Endothelial cell of umbilical vein (primary cell): Measurements from ENCODE around the gene NDUFAF2. TPM values are rescaled to one million over a fixed set of nuclear protein-coding genes. Genes with fewer than 3 reads are reported as not detected.

ENCODE experiments used
- BruUV-seq: library from RNA; stranded (reverse); fragments of 400-500 nt; replicated peaks from 2 replicates; lab custom pipeline; 2021; lab: Mats Ljungman, UMichigan
- CTCF ChIA-PET: fragments of 300-600, 350-600 bp; sonication (Branson Sonifier 250); formaldehyde crosslinking; loops from one replicate; lab custom pipeline; 2021; ENCODE audit warnings: antibody characterized with exemption, inconsistent platforms; lab: Charles Lee
- POLR2A ChIA-PET: fragments of 300-600, 350-600 bp; sonication (Branson Sonifier 250); formaldehyde crosslinking; loops from one replicate; lab custom pipeline; 2021; ENCODE audit warnings: antibody characterized with exemption, inconsistent platforms; lab: Charles Lee
- DNase-seq: peaks from one replicate; pipeline ENCODE4 v3.0.0-alpha.2; 2011; ENCODE audit warnings: low read depth, low spot score
- FAIRE-seq: peaks from 2 replicates; lab custom pipeline; 2011; peaks lifted over from hg19 to GRCh38; lab: Jason Lieb, UNC
- H2AFZ ChIP-seq: 2 replicates; pipeline ENCODE4 v1.6.0; 2012; ENCODE audit warnings: low read depth, low read length, control low read depth, inconsistent platforms
- H3K27ac ChIP-seq: 2 replicates; pipeline ENCODE4 v1.5.1; 2011; ENCODE audit warnings: low read depth, mild to moderate bottlenecking, control low read depth, low read length, moderate library complexity; ENCODE audit not compliant: insufficient read depth
- H3K27me3 ChIP-seq, 2 experiments: 2 replicates each; pipeline versions ENCODE4 v1.6.0 to v1.6.1; 2011; ENCODE audit warnings: low read length in 2 of 2, mixed read lengths in 1 of 2; ENCODE audit not compliant: control insufficient read depth in 2 of 2, insufficient read depth in 2 of 2
- H3K36me3 ChIP-seq, 2 experiments: 2 replicates in 1 of 2; 3 replicates in 1 of 2; pipeline ENCODE4 v1.5.1; 2011; ENCODE audit warnings: low read length in 2 of 2, mild to moderate bottlenecking in 1 of 2, moderate library complexity in 1 of 2; ENCODE audit not compliant: control insufficient read depth in 2 of 2, insufficient read depth in 2 of 2; ENCODE audit errors: extremely low read depth in 1 of 2
- H3K4me1 ChIP-seq: 3 replicates; pipeline ENCODE4 v1.5.1; 2011; ENCODE audit warnings: mild to moderate bottlenecking, low read length; ENCODE audit not compliant: control insufficient read depth, insufficient read depth; ENCODE audit errors: extremely low read depth
- H3K4me2 ChIP-seq: 2 replicates; pipeline ENCODE4 v1.6.1; 2011; ENCODE audit warnings: low read length, control low read depth, mixed read lengths; ENCODE audit not compliant: insufficient read depth
- H3K4me3 ChIP-seq, 3 experiments: fragments of 200-600 bp in 1 of 3; sonication (generic), shearing (Covaris generic) in 1 of 3; replicated peaks in 1 of 3; 2 replicates each; pipeline ENCODE4 v1.5.1; 2011 to 2016; ENCODE audit warnings: control low read depth in 3 of 3, low read length in 3 of 3, mild to moderate bottlenecking in 2 of 3, inconsistent platforms in 1 of 3, low read depth in 1 of 3, moderate library complexity in 1 of 3; ENCODE audit not compliant: insufficient read depth in 1 of 3
- H3K79me2 ChIP-seq: 2 replicates; pipeline ENCODE4 v1.6.0; 2012; ENCODE audit warnings: low read length, inconsistent platforms; ENCODE audit not compliant: control insufficient read depth, insufficient read depth
- H3K9ac ChIP-seq: replicated peaks from 2 replicates; pipeline ENCODE3; 2011; ENCODE audit warnings: low read length, control low read depth; ENCODE audit not compliant: insufficient read depth; ENCODE audit errors: extremely low read depth
- H3K9me1 ChIP-seq: replicated peaks from 3 replicates; pipeline ENCODE4 v1.6.0; 2011; ENCODE audit warnings: mild to moderate bottlenecking, low read length; ENCODE audit not compliant: control insufficient read depth, insufficient read depth; ENCODE audit errors: extremely low read depth
- H3K9me3 ChIP-seq: replicated peaks from 2 replicates; pipeline ENCODE4 v1.5.1; 2012; ENCODE audit warnings: low read length, inconsistent platforms; ENCODE audit not compliant: control insufficient read depth, insufficient read depth
- H4K20me1 ChIP-seq: replicated peaks from 2 replicates; pipeline ENCODE3; 2011; ENCODE audit warnings: mild to moderate bottlenecking, low read length; ENCODE audit not compliant: control insufficient read depth, insufficient read depth; ENCODE audit errors: extremely low read depth
- CTCF ChIP-seq, 2 donors: IDR thresholded peaks; 1 replicate in 1 of 2; 2 replicates in 1 of 2; pipeline ENCODE4 v1.5.1; 2011; ENCODE audit warnings: low read length in 2 of 2, mild to moderate bottlenecking in 2 of 2, moderate library complexity in 2 of 2, control low read depth in 1 of 2, inconsistent platforms in 1 of 2, low read depth in 1 of 2; ENCODE audit not compliant: insufficient read depth in 1 of 2; ENCODE audit errors: extremely low read depth in 1 of 2
- EZH2 ChIP-seq: IDR thresholded peaks from 2 replicates; pipeline ENCODE4 v1.6.1; 2012; ENCODE audit warnings: borderline replicate concordance, low read depth, mild to moderate bottlenecking, moderate library complexity, low read length, inconsistent platforms; ENCODE audit not compliant: severe bottlenecking
- FOS ChIP-seq: IDR thresholded peaks from 2 replicates; pipeline ENCODE4 v1.6.1; 2011; ENCODE audit warnings: mild to moderate bottlenecking, low read length, moderate library complexity, borderline replicate concordance; ENCODE audit not compliant: insufficient read depth
- GATA2 ChIP-seq: IDR thresholded peaks from 2 replicates; pipeline ENCODE4 v1.7.0; 2011; ENCODE audit warnings: low read depth, mild to moderate bottlenecking, moderate library complexity, mixed read lengths, low read length; ENCODE audit not compliant: insufficient read length, insufficient read depth
- JUN ChIP-seq: IDR thresholded peaks from 2 replicates; pipeline ENCODE4 v1.6.1; 2011; ENCODE audit warnings: borderline replicate concordance, low read depth; ENCODE audit not compliant: insufficient read length, insufficient read depth
- MAX ChIP-seq: IDR thresholded peaks from 2 replicates; pipeline ENCODE4 v1.6.1; 2011; ENCODE audit not compliant: insufficient read depth, insufficient read length
- MYC ChIP-seq: IDR thresholded peaks from one replicate; pipeline ENCODE4 v1.6.1; 2011; ENCODE audit warnings: mild to moderate bottlenecking, low read depth, low read length
- POLR2A ChIP-seq: IDR thresholded peaks from 2 replicates; pipeline ENCODE4 v1.6.1; 2012; ENCODE audit warnings: low read depth, mild to moderate bottlenecking, control low read depth, low read length
- POLR2AphosphoS5 ChIP-seq: IDR thresholded peaks from 2 replicates; pipeline ENCODE4 v1.6.1; 2012; ENCODE audit warnings: low read depth, mild to moderate bottlenecking, control low read depth, low read length, moderate library complexity; ENCODE audit not compliant: insufficient read depth
- dilution Hi-C: fragments of 300-500 bp; cut with MboI; formaldehyde crosslinking; loops from one replicate; pipeline ENCODE4 v1.15.0; 2019; ENCODE audit warnings: low sequenced_read_pairs; ENCODE audit not compliant: extremely low pct_ligation_motif_present
- intact Hi-C: fragments of 100-400 bp; cut with micrococcal nuclease; formaldehyde crosslinking; loops from one replicate; pipeline ENCODE4 v1.10.0; 2022
- polyA plus RNA-seq, 4 experiments: library from polyadenylated mRNA; depleted of rRNA in 3 of 4; stranded (reverse) in 3 of 4; unstranded in 1 of 4; fragments of >200 nt; gene quantifications; 2 replicates each; pipeline versions ENCODE4 v1.2.1 to v1.2.3, GENCODE V29; 2011 to 2012; ENCODE audit warnings: missing spikeins in 1 of 4
- total RNA-seq: library from RNA; stranded (reverse); gene quantifications from 2 replicates; pipeline ENCODE4 v1.2.3, GENCODE V29; 2021

The NDUFAF2 gene
- total and polyA plus RNA-seq, 2 donors (not counting 3 experiments of a cell fraction or from before 2014, with no cell fraction given): 10.7 to 39.9 TPM

- no peak for TF ChIP-seq MAX
- no peak for TF ChIP-seq MYC
- no peak for TF ChIP-seq POLR2AphosphoS5
- TF ChIP-seq GATA2: no peak
- no peak for TF ChIP-seq CTCF (IDR thresholded peaks at IDR 0.05; ENCODE audit: extremely low read depth in 1 of 2, insufficient read depth in 1 of 2, low read depth in 1 of 2, low read length in 2 of 2)
- TF ChIP-seq POLR2A: no peak
- no peak for TF ChIP-seq EZH2
- no peak for TF ChIP-seq FOS
- TF ChIP-seq JUN: no peak
- Histone ChIP-seq H3K4me1 (no peaks in the 10 kb centered on the region), H3K79me2 (no peaks in the 10 kb centered on the region), H3K36me3 (no peaks in the 10 kb centered on the region), H3K27me3 (no peaks in the 10 kb centered on the region), H4K20me1 (no peaks in the 10 kb centered on the region), H3K9me3 (no peaks in the 10 kb centered on the region), H3K4me2 (no peak overlapping the region), H3K4me3 (no peak overlapping the region), H3K9ac (no peak overlapping the region), H3K9me1 (no peaks in the 10 kb centered on the region), H2AFZ (no peak overlapping the region), H3K27ac (no peak overlapping the region)
- DNase-seq: no peak
- BruUV-seq: no TSS peak
- no peak for FAIRE-seq
- dilution Hi-C loops (no loop called here), intact Hi-C loops (no loop called here)
- ChIA-PET POLR2A (no interaction called here), CTCF (no interaction called here)
Measured at GRCh38 chr5:61148515-61148914, 203.5 kb downstream of the NDUFAF2 start.
